ENCODE results near the gene SLC35G4.

GRCh38 chr18:11567396-11567795, 42.0 kb upstream of the SLC35G4 start:
- TF ChIP-seq FOXM1 (IDR thresholded peaks at IDR 0.05; ENCODE audit: borderline replicate concordance, low read depth) (no peak), REST (IDR thresholded peaks at IDR 0.05; ENCODE audit: low read depth) (no peak), RAD21 (IDR thresholded peaks at IDR 0.05; ENCODE audit: low read depth) (no peak), YY1 (IDR thresholded peaks at IDR 0.05; ENCODE audit: low read depth) (no peak), EGR1 (IDR thresholded peaks at IDR 0.05) (no peak), TAF1 (IDR thresholded peaks at IDR 0.05; ENCODE audit: low read depth) (no peak), ZBTB7A (IDR thresholded peaks at IDR 0.05; ENCODE audit: low read depth) (no peak), MAX (IDR thresholded peaks at IDR 0.05) (no peak)
